Stimulated activated CD8-positive, alpha-beta memory T cell treated with anti-CD3 and anti-CD28 coated beads, Interleukin-2, amount 100 ng/mL, for 48 hours (primary cell): ENCODE results near the gene ATRIP.

Experiments used
- DNase-seq, 2 donors: peaks; one replicate each; pipeline ENCODE4 v3.0.0-alpha.2; 2020; ENCODE audit warnings: low read depth in 2 of 2

Gene ATRIP

GRCh38 chr3:48503401-48504050 is 57.0 kb downstream of the ATRIP start:
- DNase-seq, result no peak

GRCh38 chr3:48504051-48504946 is 57.8 kb downstream of the ATRIP start, which contains the start of gene SHISA5:
SHISA5 (minus strand) TSS chr3:48504174; CDS start chr3:48504094, 80 bp downstream.
- peak; percentile 30 to 53 for DNase-seq

GRCh38 chr3:48505146-48505545 is 58.6 kb downstream of the ATRIP start:
- DNase-seq, result no peak

- no peak for DNase-seq
Measured at GRCh38 chr3:48505968-48506504, 59.5 kb downstream of the ATRIP start.

- peak; percentile 51 to 55 for DNase-seq
Measured at GRCh38 chr3:48507256-48508061, 60.9 kb downstream of the ATRIP start.

GRCh38 chr3:48511551-48511950 is 65.0 kb downstream of the ATRIP start:
- no peak for DNase-seq

GRCh38 chr3:48514431-48515227 is 68.1 kb downstream of the ATRIP start:
- DNase-seq, result no peak
